OCI-LY1 (cell line): ENCODE measurements around the gene CACHD1.

Source experiments
- EZH2 ChIP-seq: fragments of 200-600 bp; sonication (generic), shearing (Covaris generic); IDR thresholded peaks from 2 replicates; pipeline ENCODE4 v1.8.0; 2017; ENCODE audit warnings: borderline replicate concordance, mixed run types, mild to moderate bottlenecking, antibody characterized with exemption, low read length, moderate library complexity, mixed read lengths
- TF ChIP-seq, protein P1 (sequence below): fragments of 200-600 bp; sonication (generic), shearing (Covaris generic); IDR thresholded peaks from 2 replicates; pipeline ENCODE4 v1.5.1; 2017; ENCODE audit warnings: mild to moderate bottlenecking, antibody characterized with exemption, low read length, moderate library complexity, mixed read lengths

GRCh38 chr1:64669098-64669675 lies 199.3 kb downstream of the CACHD1 start:
- TF ChIP-seq, protein P1, sequence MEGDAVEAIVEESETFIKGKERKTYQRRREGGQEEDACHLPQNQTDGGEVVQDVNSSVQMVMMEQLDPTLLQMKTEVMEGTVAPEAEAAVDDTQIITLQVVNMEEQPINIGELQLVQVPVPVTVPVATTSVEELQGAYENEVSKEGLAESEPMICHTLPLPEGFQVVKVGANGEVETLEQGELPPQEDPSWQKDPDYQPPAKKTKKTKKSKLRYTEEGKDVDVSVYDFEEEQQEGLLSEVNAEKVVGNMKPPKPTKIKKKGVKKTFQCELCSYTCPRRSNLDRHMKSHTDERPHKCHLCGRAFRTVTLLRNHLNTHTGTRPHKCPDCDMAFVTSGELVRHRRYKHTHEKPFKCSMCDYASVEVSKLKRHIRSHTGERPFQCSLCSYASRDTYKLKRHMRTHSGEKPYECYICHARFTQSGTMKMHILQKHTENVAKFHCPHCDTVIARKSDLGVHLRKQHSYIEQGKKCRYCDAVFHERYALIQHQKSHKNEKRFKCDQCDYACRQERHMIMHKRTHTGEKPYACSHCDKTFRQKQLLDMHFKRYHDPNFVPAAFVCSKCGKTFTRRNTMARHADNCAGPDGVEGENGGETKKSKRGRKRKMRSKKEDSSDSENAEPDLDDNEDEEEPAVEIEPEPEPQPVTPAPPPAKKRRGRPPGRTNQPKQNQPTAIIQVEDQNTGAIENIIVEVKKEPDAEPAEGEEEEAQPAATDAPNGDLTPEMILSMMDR, result no peak
- TF ChIP-seq EZH2, result no peak
